Measurements from ENCODE around the gene CDHR2.

CDHR2 gene

GRCh38 chr5:176624142-176624541 is 75.0 kb downstream of the CDHR2 start:
- no peak for DNase-seq

- DNase-seq = no peak
Observed at GRCh38 chr5:176624938-176625337, 75.8 kb downstream of the CDHR2 start.

- DNase-seq = no peak
Observed at GRCh38 chr5:176625512-176625911, 76.4 kb downstream of the CDHR2 start.

- no peak for DNase-seq
Observed at GRCh38 chr5:176625966-176626875, 77.1 kb downstream of the CDHR2 start.

- no peak for DNase-seq
Observed at GRCh38 chr5:176626876-176627236, 77.7 kb downstream of the CDHR2 start.

- DNase-seq = no peak
Observed at GRCh38 chr5:176627582-176627981, 78.4 kb downstream of the CDHR2 start.

- DNase-seq = no peak
Observed at GRCh38 chr5:176628406-176629228, 79.5 kb downstream of the CDHR2 start.

- no peak for DNase-seq
Observed at GRCh38 chr5:176629317-176629852, 80.2 kb downstream of the CDHR2 start.

- DNase-seq = peak; percentile 61
Observed at GRCh38 chr5:176629853-176630680, 80.9 kb downstream of the CDHR2 start, which contains the start of the genes EIF4E1B and SNCB. Gene EIF4E1B (plus strand): TSS chr5:176630675. CDS start chr5:176642788, 12,113 bp downstream. Gene SNCB (minus strand): TSS chr5:176630534. CDS start chr5:176629654, 880 bp downstream.

- DNase-seq = no peak
Observed at GRCh38 chr5:176630681-176631222, 81.6 kb downstream of the CDHR2 start.

- DNase-seq = no peak
Observed at GRCh38 chr5:176631383-176632200, 82.5 kb downstream of the CDHR2 start.

- no peak for DNase-seq
Observed at GRCh38 chr5:176632745-176633144, 83.6 kb downstream of the CDHR2 start.

GRCh38 chr5:176633598-176633997 is 84.5 kb downstream of the CDHR2 start:
- DNase-seq = no peak

GRCh38 chr5:176636426-176636825 is 87.3 kb downstream of the CDHR2 start:
- DNase-seq = no peak

- DNase-seq = no peak
Observed at GRCh38 chr5:176637556-176637955, 88.4 kb downstream of the CDHR2 start.

- no peak for DNase-seq
Observed at GRCh38 chr5:176638437-176638836, 89.3 kb downstream of the CDHR2 start.

- DNase-seq = no peak
Observed at GRCh38 chr5:176639208-176639607, 90.1 kb downstream of the CDHR2 start.

GRCh38 chr5:176639981-176640380 is 90.8 kb downstream of the CDHR2 start:
- DNase-seq = no peak

- DNase-seq = no peak
Observed at GRCh38 chr5:176640616-176641015, 91.5 kb downstream of the CDHR2 start.

- no peak for DNase-seq
Observed at GRCh38 chr5:176642675-176643490, 93.7 kb downstream of the CDHR2 start.
